Testis (tissue), 3 donors: Measurements from ENCODE around the gene THRAP3. TPM values are rescaled to one million over a fixed set of nuclear protein-coding genes. Genes with fewer than 3 reads are reported as not detected.

Source experiments
- DNase-seq: peaks from one replicate; pipeline ENCODE4 v3.0.0-alpha.2; 2019
- H3K27ac ChIP-seq, 2 donors: fragments of 200-600 bp; sonication (generic); one replicate each; pipeline ENCODE4 v1.5.1; 2019
- H3K27me3 ChIP-seq: fragments of 200-600 bp; sonication (generic); one replicate; pipeline ENCODE4 v1.5.1; 2019
- H3K36me3 ChIP-seq: fragments of 200-600 bp; sonication (generic); one replicate; pipeline ENCODE4 v1.5.1; 2017; ENCODE audit warnings: low read depth; ENCODE audit errors: missing control alignments
- H3K4me1 ChIP-seq: fragments of 200-600 bp; sonication (generic); one replicate; pipeline ENCODE4 v1.5.1; 2019
- H3K4me3 ChIP-seq, 2 donors: fragments of 200-600 bp; sonication (generic); one replicate each; pipeline ENCODE4 v1.5.1; 2017 to 2019
- H3K9me3 ChIP-seq: fragments of 200-600 bp; sonication (generic); one replicate; pipeline ENCODE4 v1.5.1; 2017
- POLR2A ChIP-seq: fragments of 450-650 bp; IDR thresholded peaks from one replicate; pipeline ENCODE4 v1.6.1; 2017; ENCODE audit warnings: antibody characterized with exemption, mild to moderate bottlenecking, moderate library complexity
- WGBS, 2 donors: methylation state at CpG; one replicate each; pipeline ENCODE4 v1.1.5; 2018; 5-methylcytosine and 5-hydroxymethylcytosine counted together
- intact Hi-C: fragments of 100-400 bp; cut with DNase I; formaldehyde crosslinking; loops from one replicate; pipeline ENCODE4 v1.15.1; 2023; ENCODE audit warnings: low total_unique reads
- polyA plus RNA-seq: library from polyadenylated mRNA; stranded (reverse); fragments of 350-450 nt; fragmentation: Illumina TruSeq; extraction: RNeasy Lipid Tissue Mini Kit (QIAGEN cat#74804); gene quantifications from one replicate; pipeline ENCODE4 v1.2.3, GENCODE V29; 2014; ENCODE audit warnings: low read depth, low replicate concordance; ENCODE audit not compliant: insufficient read depth
- total RNA-seq, 2 donors: library from RNA; depleted of rRNA; stranded (reverse); fragments of >200 nt; gene quantifications; one replicate each; pipeline ENCODE4 v1.2.3, GENCODE V29; 2016
- TF ChIP-seq, protein P1 (sequence below), 3 experiments: fragments of 450-650 bp in 2 of 3; fragments of 200-600 bp in 1 of 3; sonication (generic) in 1 of 3; IDR thresholded peaks; one replicate each; pipeline ENCODE4 v1.5.1; 2016 to 2019; ENCODE audit warnings: antibody characterized with exemption in 3 of 3, mild to moderate bottlenecking in 2 of 3, moderate library complexity in 1 of 3

Gene THRAP3
- total and polyA plus RNA-seq, 3 donors from 2014 or later, result 72.5 to 112 (median 93.0) TPM

- H3K27ac ChIP-seq, result no peak overlapping the region
- peaks cover 28% of the 10 kb centered on the region for H3K4me1 ChIP-seq
- no peak overlapping the region for H3K4me3 ChIP-seq
- H3K27me3 ChIP-seq, result no peaks in the 10 kb centered on the region
- no peaks in the 10 kb centered on the region for H3K9me3 ChIP-seq
- no peak for TF ChIP-seq POLR2A
- TF ChIP-seq, protein P1, sequence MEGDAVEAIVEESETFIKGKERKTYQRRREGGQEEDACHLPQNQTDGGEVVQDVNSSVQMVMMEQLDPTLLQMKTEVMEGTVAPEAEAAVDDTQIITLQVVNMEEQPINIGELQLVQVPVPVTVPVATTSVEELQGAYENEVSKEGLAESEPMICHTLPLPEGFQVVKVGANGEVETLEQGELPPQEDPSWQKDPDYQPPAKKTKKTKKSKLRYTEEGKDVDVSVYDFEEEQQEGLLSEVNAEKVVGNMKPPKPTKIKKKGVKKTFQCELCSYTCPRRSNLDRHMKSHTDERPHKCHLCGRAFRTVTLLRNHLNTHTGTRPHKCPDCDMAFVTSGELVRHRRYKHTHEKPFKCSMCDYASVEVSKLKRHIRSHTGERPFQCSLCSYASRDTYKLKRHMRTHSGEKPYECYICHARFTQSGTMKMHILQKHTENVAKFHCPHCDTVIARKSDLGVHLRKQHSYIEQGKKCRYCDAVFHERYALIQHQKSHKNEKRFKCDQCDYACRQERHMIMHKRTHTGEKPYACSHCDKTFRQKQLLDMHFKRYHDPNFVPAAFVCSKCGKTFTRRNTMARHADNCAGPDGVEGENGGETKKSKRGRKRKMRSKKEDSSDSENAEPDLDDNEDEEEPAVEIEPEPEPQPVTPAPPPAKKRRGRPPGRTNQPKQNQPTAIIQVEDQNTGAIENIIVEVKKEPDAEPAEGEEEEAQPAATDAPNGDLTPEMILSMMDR (IDR thresholded peaks at IDR 0.05), result no peak
- no peaks in the 10 kb centered on the region for H3K36me3 ChIP-seq
- intact Hi-C loops, result no loop called here
- DNase-seq, result no peak
- 84 to 89% methylated on average over 8 of the region's 8 CpGs for WGBS, 2 donors
Measured at GRCh38 chr1:36346741-36347370, 122.6 kb downstream of the THRAP3 start.

DNA sequence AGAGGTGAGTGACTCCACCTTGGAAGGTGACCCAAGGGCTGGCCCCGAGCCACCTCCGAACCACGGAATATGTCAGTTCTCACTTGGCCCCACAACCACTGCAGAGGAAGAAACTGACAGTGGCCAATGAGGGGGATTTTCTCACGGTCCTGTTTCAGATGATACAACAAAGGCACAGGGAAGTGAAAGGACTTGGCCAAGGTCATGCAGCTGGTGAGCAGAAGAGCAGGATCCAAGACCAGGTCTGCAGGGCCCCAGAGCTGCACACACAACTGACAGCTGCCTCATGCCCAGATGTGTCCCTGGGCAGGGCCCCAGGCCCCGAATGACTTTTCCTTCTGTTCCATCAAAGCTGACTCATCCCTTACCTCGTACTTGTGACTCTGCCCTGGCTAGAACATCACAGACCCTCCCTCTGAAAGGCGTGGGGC is 125.0 kb downstream of the THRAP3 start:
- Histone ChIP-seq H3K27me3 (no peaks in the 10 kb centered on the region), H3K27ac (peak overlapping the region in 1 of 2 donors; percentile 45), H3K4me3 (no peak overlapping the region), H3K9me3 (no peaks in the 10 kb centered on the region), H3K36me3 (no peaks in the 10 kb centered on the region), H3K4me1 (peaks cover 17% of the 10 kb centered on the region)
- DNase-seq, result no peak
- intact Hi-C loops, result no loop called here
- 60 to 69% methylated on average over 7 of the region's 7 CpGs for WGBS, 2 donors
- TF ChIP-seq POLR2A, result no peak
- TF ChIP-seq, protein P1 (IDR thresholded peaks at IDR 0.05), result no peak

DNA sequence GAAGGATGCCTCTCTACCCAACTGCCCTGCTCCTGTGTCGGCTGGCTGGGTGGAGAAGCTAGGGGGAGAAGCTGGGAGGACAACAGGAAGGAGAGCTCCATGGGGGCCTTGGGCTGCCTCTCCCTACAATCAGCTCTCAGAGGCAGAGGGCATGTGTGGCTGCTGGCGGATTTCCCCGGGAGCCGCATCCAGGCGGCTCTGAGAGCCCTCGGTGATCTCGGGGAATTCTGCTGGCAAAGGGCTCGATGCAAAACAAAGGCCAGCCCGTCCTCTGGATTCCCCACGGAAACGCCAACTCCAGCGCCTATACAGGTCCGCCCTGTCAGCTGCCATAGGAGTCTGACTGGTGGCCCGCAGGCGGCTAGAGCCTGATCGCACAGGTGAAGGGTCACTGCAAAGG is 125.6 kb downstream of the THRAP3 start:
- TF ChIP-seq, protein P1 (IDR thresholded peaks at IDR 0.05), result no peak
- TF ChIP-seq POLR2A, result no peak
- Histone ChIP-seq H3K4me1 (peaks cover 17% of the 10 kb centered on the region), H3K4me3 (no peak overlapping the region), H3K9me3 (no peaks in the 10 kb centered on the region), H3K27ac (peak overlapping the region in 1 of 2 donors; percentile 45), H3K36me3 (no peaks in the 10 kb centered on the region), H3K27me3 (no peaks in the 10 kb centered on the region)
- WGBS, 2 donors, result 45 to 90% methylated on average over 8 to 16 of the region's 16 CpGs
- DNase-seq, result peak; percentile 44
- intact Hi-C loops, result no loop called here

- H3K36me3 ChIP-seq, result no peaks in the 10 kb centered on the region
- H3K9me3 ChIP-seq, result no peaks in the 10 kb centered on the region
- DNase-seq, result no peak
- 59 to 76% methylated on average over 13 of the region's 13 CpGs for WGBS, 2 donors
- H3K4me1 ChIP-seq, result peaks cover 17% of the 10 kb centered on the region
- H3K27ac ChIP-seq, result peak overlapping the region in 1 of 2 donors; percentile 45
- no peaks in the 10 kb centered on the region for H3K27me3 ChIP-seq
- H3K4me3 ChIP-seq, result no peak overlapping the region
- intact Hi-C loops, result no loop called here
- TF ChIP-seq, protein P1 (IDR thresholded peaks at IDR 0.05), result no peak
- no peak for TF ChIP-seq POLR2A
Measured at GRCh38 chr1:36350659-36351226, 126.5 kb downstream of the THRAP3 start.
